Measurements from ENCODE around the gene SMYD3.
A peak's percentile ranks its signal among the peaks of the same experiment; 100 is the strongest.

Gene SMYD3

DNA sequence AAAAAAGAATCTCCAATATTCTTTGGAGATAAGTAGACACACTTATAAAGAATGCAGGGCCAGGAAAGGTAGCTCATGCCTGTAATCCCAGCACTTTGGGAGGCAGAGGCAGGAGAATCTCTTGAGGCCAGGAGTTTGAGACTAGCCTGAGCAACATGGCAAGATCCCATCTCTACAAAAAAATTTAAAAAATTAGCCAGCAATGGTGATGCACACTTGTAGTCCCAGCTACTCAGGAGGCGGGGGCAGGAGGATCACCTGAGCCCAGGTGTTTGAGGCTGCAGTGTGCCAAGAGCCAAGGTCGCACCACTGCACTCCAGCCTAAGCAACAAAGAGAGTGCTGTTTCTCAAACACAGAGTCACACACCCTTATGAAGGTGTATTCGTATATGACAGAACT lies 385.0 kb downstream of the SMYD3 start:
- Histone ChIP-seq H3K4me3 (ENCODE audit: control insufficient read depth in 1 of 7, extremely low read depth in 1 of 7, insufficient read depth in 4 of 7, low read depth in 2 of 7, low read length in 6 of 7) (no peak overlapping the region), H3K27me3 (replicated peaks in 2 of 5; ENCODE audit: control insufficient read depth in 4 of 5, insufficient read depth in 5 of 5, low read length in 4 of 5) (no peaks in the 10 kb centered on the region), H3K27ac (ENCODE audit: insufficient read depth in 1 of 2, low read depth in 1 of 2, low read length in 2 of 2, poor library complexity in 1 of 2, severe bottlenecking in 2 of 2) (no peak overlapping the region), H3K36me3 (ENCODE audit: control insufficient read depth in 4 of 4, insufficient read depth in 4 of 4, low read length in 3 of 4) (peaks cover 0 to 3% (median 0%) of the 10 kb centered on the region in 4 experiments), H3K9me3 (ENCODE audit: control extremely low read depth in 1 of 5, control insufficient read depth in 4 of 5, insufficient read depth in 2 of 5, low read depth in 1 of 5, low read length in 4 of 5) (no peaks in the 10 kb centered on the region), H3K4me1 (ENCODE audit: control extremely low read depth in 1 of 4, control insufficient read depth in 4 of 4, insufficient read depth in 4 of 4, low read length in 3 of 4) (peaks cover 0 to 4% (median 2%) of the 10 kb centered on the region in 4 experiments)
- CTCF ChIA-PET: interaction anchor here (0.6 kb wide), 1 partner anchor 97 kb away, joined by 3 read pairs; no protein-coding TSS in a partner anchor
- DNase-seq: no peak
- POLR2A ChIA-PET: no interaction called here
- 100% methylated on average over 1 of the region's 3 CpGs for WGBS (ENCODE audit: insufficient coverage)

DNA sequence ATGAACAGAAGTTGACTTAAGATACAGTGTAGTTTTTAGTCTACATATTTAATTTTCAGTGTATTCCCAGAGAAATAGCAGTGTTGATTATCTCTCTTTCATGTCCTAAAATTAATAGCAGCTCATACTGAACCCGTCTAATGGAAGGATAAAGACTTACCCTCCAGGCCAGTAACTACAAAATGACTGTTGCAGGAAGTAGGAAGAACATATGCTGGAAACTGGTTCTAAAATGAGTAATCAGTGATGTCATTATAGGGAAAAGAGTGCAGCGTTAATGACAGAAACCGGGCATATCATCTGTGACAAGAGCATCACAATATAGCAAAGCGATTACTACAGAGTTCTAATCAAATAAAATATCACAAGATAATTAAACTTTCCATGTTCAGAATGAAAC lies 385.5 kb downstream of the SMYD3 start:
- ChIA-PET CTCF (interaction anchor here (0.6 to 1.1 kb wide), 2 partner anchors 97 to 103 kb away, joined by 3 to 6 read pairs; no protein-coding TSS in a partner anchor), POLR2A (no interaction called here)
- no peak overlapping the region for H3K27ac ChIP-seq (ENCODE audit: insufficient read depth in 1 of 2, low read depth in 1 of 2, low read length in 2 of 2, poor library complexity in 1 of 2, severe bottlenecking in 2 of 2)
- H3K4me3 ChIP-seq (ENCODE audit: control insufficient read depth in 1 of 7, extremely low read depth in 1 of 7, insufficient read depth in 4 of 7, low read depth in 2 of 7, low read length in 6 of 7): no peak overlapping the region
- DNase-seq: no peak
- no peaks in the 10 kb centered on the region for H3K9me3 ChIP-seq (ENCODE audit: control extremely low read depth in 1 of 5, control insufficient read depth in 4 of 5, insufficient read depth in 2 of 5, low read depth in 1 of 5, low read length in 4 of 5)
- 100% methylated on average over 1 of the region's 4 CpGs for WGBS (ENCODE audit: insufficient coverage)
- H3K36me3 ChIP-seq (ENCODE audit: control insufficient read depth in 4 of 4, insufficient read depth in 4 of 4, low read length in 3 of 4): peaks cover 0 to 3% (median 0%) of the 10 kb centered on the region in 4 experiments
- peaks cover under 1 to 9% (median 5%) of the 10 kb centered on the region in 4 experiments for H3K4me1 ChIP-seq (ENCODE audit: control extremely low read depth in 1 of 4, control insufficient read depth in 4 of 4, insufficient read depth in 4 of 4, low read length in 3 of 4)
- no peaks in the 10 kb centered on the region for H3K27me3 ChIP-seq (replicated peaks in 2 of 5; ENCODE audit: control insufficient read depth in 4 of 5, insufficient read depth in 5 of 5, low read length in 4 of 5)

DNA sequence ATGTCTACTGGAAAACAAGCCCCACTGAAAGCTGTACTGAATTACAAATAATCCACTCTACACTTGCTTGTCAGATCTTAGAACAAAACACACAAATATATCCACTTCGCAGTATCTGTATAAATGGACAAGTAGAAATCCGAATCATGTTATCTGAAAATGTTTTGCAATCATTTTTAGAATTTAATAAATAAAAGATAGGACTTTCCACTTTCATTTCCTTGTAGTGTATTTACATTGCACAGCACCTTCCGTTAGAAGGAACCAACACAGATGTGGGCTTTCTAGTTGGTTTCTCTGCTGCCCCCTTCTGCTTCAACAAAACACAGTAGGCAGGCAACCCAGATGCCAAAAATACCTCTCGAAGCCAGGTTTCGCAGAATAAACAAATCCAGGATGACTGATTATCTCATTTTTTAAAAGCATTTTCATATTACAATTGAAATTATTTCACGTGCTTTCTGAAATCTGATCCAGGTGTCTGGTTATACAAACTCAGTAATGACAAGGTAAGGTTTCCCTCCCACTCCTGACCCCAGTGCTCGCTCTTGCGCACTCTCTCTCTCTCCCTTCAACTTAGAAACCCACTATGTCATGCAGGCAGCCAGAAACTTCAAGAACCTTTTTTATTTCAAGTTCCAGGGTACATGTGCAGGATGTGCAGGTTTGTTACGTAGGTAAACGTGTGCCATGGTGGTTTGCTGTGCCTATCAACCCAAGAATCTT lies 389.9 kb downstream of the SMYD3 start:
- ChIA-PET POLR2A (no interaction called here), CTCF (interaction anchor here (1.0 to 3.0 kb wide), 12 partner anchors 10 to 133 kb away, joined by 3 to 18 read pairs (median 6); no protein-coding TSS in a partner anchor)
- H3K4me3 ChIP-seq (ENCODE audit: control insufficient read depth in 1 of 7, extremely low read depth in 1 of 7, insufficient read depth in 4 of 7, low read depth in 2 of 7, low read length in 6 of 7): peak overlapping the region in 3 of 7 experiments; percentile 9 to 59 (median 34)
- H3K9me3 ChIP-seq (ENCODE audit: control extremely low read depth in 1 of 5, control insufficient read depth in 4 of 5, insufficient read depth in 2 of 5, low read depth in 1 of 5, low read length in 4 of 5): no peaks in the 10 kb centered on the region
- WGBS (ENCODE audit: insufficient coverage): 0% methylated on average over 3 of the region's 10 CpGs
- H3K4me1 ChIP-seq (ENCODE audit: control extremely low read depth in 1 of 4, control insufficient read depth in 4 of 4, insufficient read depth in 4 of 4, low read length in 3 of 4): peaks cover 11 to 47% (median 27%) of the 10 kb centered on the region in 4 experiments
- DNase-seq: peak; percentile 80 to 92 (median 91)
- peaks cover 0 to 3% (median 0%) of the 10 kb centered on the region in 4 experiments for H3K36me3 ChIP-seq (ENCODE audit: control insufficient read depth in 4 of 4, insufficient read depth in 4 of 4, low read length in 3 of 4)
- peak overlapping the region in 1 of 2 experiments; percentile 49 for H3K27ac ChIP-seq (ENCODE audit: insufficient read depth in 1 of 2, low read depth in 1 of 2, low read length in 2 of 2, poor library complexity in 1 of 2, severe bottlenecking in 2 of 2)
- H3K27me3 ChIP-seq (replicated peaks in 2 of 5; ENCODE audit: control insufficient read depth in 4 of 5, insufficient read depth in 5 of 5, low read length in 4 of 5): no peaks in the 10 kb centered on the region

DNA sequence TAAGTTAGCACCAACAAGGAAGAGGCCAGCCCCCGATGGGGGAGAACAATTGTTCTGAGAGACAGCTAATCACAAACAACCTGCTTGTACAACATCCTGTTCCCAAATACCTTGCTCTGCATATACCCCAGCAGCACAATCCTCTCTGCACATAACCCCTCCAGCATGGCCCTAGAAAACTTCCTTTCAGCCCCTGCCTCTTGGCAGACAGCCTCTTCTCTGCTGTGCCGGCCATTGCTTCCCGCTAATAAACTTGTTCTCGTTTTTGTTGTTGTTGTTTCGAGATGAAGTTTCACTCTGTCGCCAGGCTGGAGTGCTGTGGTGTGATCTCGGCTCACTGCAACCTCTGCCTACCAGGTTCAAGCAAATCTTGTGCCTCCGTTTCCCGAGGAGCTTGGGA lies 392.7 kb downstream of the SMYD3 start:
- peaks cover 16 to 67% (median 33%) of the 10 kb centered on the region in 4 experiments for H3K4me1 ChIP-seq (ENCODE audit: control extremely low read depth in 1 of 4, control insufficient read depth in 4 of 4, insufficient read depth in 4 of 4, low read length in 3 of 4)
- DNase-seq: peak in 2 of 3 donors; percentile 13 to 39
- H3K9me3 ChIP-seq (ENCODE audit: control extremely low read depth in 1 of 5, control insufficient read depth in 4 of 5, insufficient read depth in 2 of 5, low read depth in 1 of 5, low read length in 4 of 5): peaks cover 0 to 6% (median 2%) of the 10 kb centered on the region in 5 experiments
- no peaks in the 10 kb centered on the region for H3K27me3 ChIP-seq (replicated peaks in 2 of 5; ENCODE audit: control insufficient read depth in 4 of 5, insufficient read depth in 5 of 5, low read length in 4 of 5)
- peak overlapping the region in 2 of 7 experiments; percentile 3 to 61 for H3K4me3 ChIP-seq (ENCODE audit: control insufficient read depth in 1 of 7, extremely low read depth in 1 of 7, insufficient read depth in 4 of 7, low read depth in 2 of 7, low read length in 6 of 7)
- ChIA-PET POLR2A (no interaction called here), CTCF (interaction anchor here (0.7 to 3.0 kb wide), 3 partner anchors 13 to 103 kb away, joined by 3 to 18 read pairs (median 3); no protein-coding TSS in a partner anchor)
- WGBS (ENCODE audit: insufficient coverage): 69% methylated on average over 7 of the region's 9 CpGs
- H3K27ac ChIP-seq (ENCODE audit: insufficient read depth in 1 of 2, low read depth in 1 of 2, low read length in 2 of 2, poor library complexity in 1 of 2, severe bottlenecking in 2 of 2): peak overlapping the region in 1 of 2 experiments; percentile 84
- H3K36me3 ChIP-seq (ENCODE audit: control insufficient read depth in 4 of 4, insufficient read depth in 4 of 4, low read length in 3 of 4): no peaks in the 10 kb centered on the region

DNA sequence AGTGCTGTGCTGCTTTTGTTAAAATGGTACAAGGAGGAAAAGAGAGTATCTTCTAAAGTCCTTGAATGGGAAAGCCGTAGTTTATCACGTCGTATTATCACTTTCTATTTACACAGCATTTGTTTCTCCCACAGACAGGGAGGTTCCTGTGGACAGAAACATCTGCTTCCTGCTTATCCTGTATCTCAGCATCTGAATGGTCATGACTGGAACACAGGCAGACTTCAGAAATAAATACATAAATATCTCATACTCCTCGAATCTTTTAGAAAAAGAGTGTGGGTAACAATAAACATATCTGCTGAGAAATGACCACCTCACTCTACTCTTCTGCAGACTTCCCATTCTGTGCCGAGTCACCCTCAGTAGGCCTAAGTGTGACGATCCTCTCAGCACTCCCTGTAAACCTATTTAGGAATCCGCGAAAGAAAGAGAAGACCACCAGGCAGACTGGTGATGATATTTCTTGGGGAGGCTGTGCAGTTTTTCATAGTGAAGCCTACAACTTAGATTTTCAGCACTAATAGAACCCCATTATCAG lies 393.5 kb downstream of the SMYD3 start:
- POLR2A ChIA-PET: no interaction called here
- 5% methylated on average over 4 of the region's 8 CpGs for WGBS (ENCODE audit: insufficient coverage)
- H3K27ac ChIP-seq (ENCODE audit: insufficient read depth in 1 of 2, low read depth in 1 of 2, low read length in 2 of 2, poor library complexity in 1 of 2, severe bottlenecking in 2 of 2): peak overlapping the region; percentile 61 to 84
- no peaks in the 10 kb centered on the region for H3K27me3 ChIP-seq (replicated peaks in 2 of 5; ENCODE audit: control insufficient read depth in 4 of 5, insufficient read depth in 5 of 5, low read length in 4 of 5)
- peaks cover 16 to 70% (median 34%) of the 10 kb centered on the region in 4 experiments for H3K4me1 ChIP-seq (ENCODE audit: control extremely low read depth in 1 of 4, control insufficient read depth in 4 of 4, insufficient read depth in 4 of 4, low read length in 3 of 4)
- peak; percentile 56 to 95 (median 89) for DNase-seq
- peaks cover 0 to 1% (median 0%) of the 10 kb centered on the region in 4 experiments for H3K36me3 ChIP-seq (ENCODE audit: control insufficient read depth in 4 of 4, insufficient read depth in 4 of 4, low read length in 3 of 4)
- peak overlapping the region in 5 of 7 experiments; percentile 3 to 68 (median 52) for H3K4me3 ChIP-seq (ENCODE audit: control insufficient read depth in 1 of 7, extremely low read depth in 1 of 7, insufficient read depth in 4 of 7, low read depth in 2 of 7, low read length in 6 of 7)
- CTCF ChIA-PET: no interaction called here
- H3K9me3 ChIP-seq (ENCODE audit: control extremely low read depth in 1 of 5, control insufficient read depth in 4 of 5, insufficient read depth in 2 of 5, low read depth in 1 of 5, low read length in 4 of 5): peaks cover 0 to 6% (median 2%) of the 10 kb centered on the region in 5 experiments

DNA sequence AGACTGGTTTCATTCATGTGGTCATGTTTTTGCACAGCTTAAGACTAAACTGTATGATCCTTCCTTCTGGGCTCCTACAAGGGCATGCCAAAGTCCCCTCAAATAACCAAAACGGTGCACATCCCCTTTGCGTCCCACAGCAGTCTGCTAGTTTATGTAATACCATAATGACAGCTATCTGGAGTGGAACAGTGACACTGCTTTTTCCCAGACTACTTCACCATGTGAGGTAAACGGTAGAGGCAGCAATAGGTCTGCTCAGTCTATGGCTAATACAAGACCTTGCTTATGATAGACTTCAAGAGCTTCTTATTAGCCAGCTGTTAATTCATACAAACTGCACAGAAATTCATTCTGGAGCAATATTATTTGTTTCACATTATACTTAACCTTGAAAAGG lies 395.5 kb downstream of the SMYD3 start:
- DNase-seq: peak; percentile 14 to 69 (median 54)
- WGBS (ENCODE audit: insufficient coverage): 0% methylated on average over 1 of the region's 3 CpGs
- Histone ChIP-seq H3K9me3 (ENCODE audit: control extremely low read depth in 1 of 5, control insufficient read depth in 4 of 5, insufficient read depth in 2 of 5, low read depth in 1 of 5, low read length in 4 of 5) (peaks cover 0 to 6% (median 2%) of the 10 kb centered on the region in 5 experiments), H3K4me1 (ENCODE audit: control extremely low read depth in 1 of 4, control insufficient read depth in 4 of 4, insufficient read depth in 4 of 4, low read length in 3 of 4) (peaks cover 18 to 80% (median 37%) of the 10 kb centered on the region in 4 experiments), H3K4me3 (ENCODE audit: control insufficient read depth in 1 of 7, extremely low read depth in 1 of 7, insufficient read depth in 4 of 7, low read depth in 2 of 7, low read length in 6 of 7) (no peak overlapping the region), H3K36me3 (ENCODE audit: control insufficient read depth in 4 of 4, insufficient read depth in 4 of 4, low read length in 3 of 4) (peaks cover 0 to 3% (median 0%) of the 10 kb centered on the region in 4 experiments), H3K27me3 (replicated peaks in 2 of 5; ENCODE audit: control insufficient read depth in 4 of 5, insufficient read depth in 5 of 5, low read length in 4 of 5) (no peaks in the 10 kb centered on the region), H3K27ac (ENCODE audit: insufficient read depth in 1 of 2, low read depth in 1 of 2, low read length in 2 of 2, poor library complexity in 1 of 2, severe bottlenecking in 2 of 2) (no peak overlapping the region)
- ChIA-PET POLR2A (interaction anchor here (0.6 to 1.2 kb wide), 3 partner anchors 9 to 44 kb away, joined by 3 to 4 read pairs (median 4); no protein-coding TSS in a partner anchor), CTCF (interaction anchor here (0.9 to 1.1 kb wide), 2 partner anchors 15 to 93 kb away, joined by 3 to 6 read pairs; no protein-coding TSS in a partner anchor)

Measured in common myeloid progenitor, CD34-positive (primary cell).